ENCODE results near the gene SLC4A1.

Gene SLC4A1

GRCh38 chr17:44260296-44260695 lies 7.6 kb downstream of the SLC4A1 start:
- TF ChIP-seq MAX (IDR thresholded peaks at IDR 0.05) (no peak), NFIC (IDR thresholded peaks at IDR 0.05) (no peak), ZBTB7A (IDR thresholded peaks at IDR 0.05; ENCODE audit: low read depth) (no peak), USF1 (IDR thresholded peaks at IDR 0.05) (no peak), EP300 (IDR thresholded peaks at IDR 0.05; ENCODE audit: borderline replicate concordance) (no peak), YY1 (IDR thresholded peaks at IDR 0.05; ENCODE audit: low read depth) (no peak), RAD21 (IDR thresholded peaks at IDR 0.05; ENCODE audit: low read depth) (no peak), CEBPB (IDR thresholded peaks at IDR 0.05) (no peak), TEAD4 (IDR thresholded peaks at IDR 0.05) (no peak), FOXM1 (IDR thresholded peaks at IDR 0.05; ENCODE audit: borderline replicate concordance, low read depth) (no peak), TAF1 (IDR thresholded peaks at IDR 0.05; ENCODE audit: low read depth) (no peak)
- TF ChIP-seq, protein P1, sequence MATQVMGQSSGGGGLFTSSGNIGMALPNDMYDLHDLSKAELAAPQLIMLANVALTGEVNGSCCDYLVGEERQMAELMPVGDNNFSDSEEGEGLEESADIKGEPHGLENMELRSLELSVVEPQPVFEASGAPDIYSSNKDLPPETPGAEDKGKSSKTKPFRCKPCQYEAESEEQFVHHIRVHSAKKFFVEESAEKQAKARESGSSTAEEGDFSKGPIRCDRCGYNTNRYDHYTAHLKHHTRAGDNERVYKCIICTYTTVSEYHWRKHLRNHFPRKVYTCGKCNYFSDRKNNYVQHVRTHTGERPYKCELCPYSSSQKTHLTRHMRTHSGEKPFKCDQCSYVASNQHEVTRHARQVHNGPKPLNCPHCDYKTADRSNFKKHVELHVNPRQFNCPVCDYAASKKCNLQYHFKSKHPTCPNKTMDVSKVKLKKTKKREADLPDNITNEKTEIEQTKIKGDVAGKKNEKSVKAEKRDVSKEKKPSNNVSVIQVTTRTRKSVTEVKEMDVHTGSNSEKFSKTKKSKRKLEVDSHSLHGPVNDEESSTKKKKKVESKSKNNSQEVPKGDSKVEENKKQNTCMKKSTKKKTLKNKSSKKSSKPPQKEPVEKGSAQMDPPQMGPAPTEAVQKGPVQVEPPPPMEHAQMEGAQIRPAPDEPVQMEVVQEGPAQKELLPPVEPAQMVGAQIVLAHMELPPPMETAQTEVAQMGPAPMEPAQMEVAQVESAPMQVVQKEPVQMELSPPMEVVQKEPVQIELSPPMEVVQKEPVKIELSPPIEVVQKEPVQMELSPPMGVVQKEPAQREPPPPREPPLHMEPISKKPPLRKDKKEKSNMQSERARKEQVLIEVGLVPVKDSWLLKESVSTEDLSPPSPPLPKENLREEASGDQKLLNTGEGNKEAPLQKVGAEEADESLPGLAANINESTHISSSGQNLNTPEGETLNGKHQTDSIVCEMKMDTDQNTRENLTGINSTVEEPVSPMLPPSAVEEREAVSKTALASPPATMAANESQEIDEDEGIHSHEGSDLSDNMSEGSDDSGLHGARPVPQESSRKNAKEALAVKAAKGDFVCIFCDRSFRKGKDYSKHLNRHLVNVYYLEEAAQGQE (IDR thresholded peaks at IDR 0.05; ENCODE audit: low read depth), result no peak

DNA sequence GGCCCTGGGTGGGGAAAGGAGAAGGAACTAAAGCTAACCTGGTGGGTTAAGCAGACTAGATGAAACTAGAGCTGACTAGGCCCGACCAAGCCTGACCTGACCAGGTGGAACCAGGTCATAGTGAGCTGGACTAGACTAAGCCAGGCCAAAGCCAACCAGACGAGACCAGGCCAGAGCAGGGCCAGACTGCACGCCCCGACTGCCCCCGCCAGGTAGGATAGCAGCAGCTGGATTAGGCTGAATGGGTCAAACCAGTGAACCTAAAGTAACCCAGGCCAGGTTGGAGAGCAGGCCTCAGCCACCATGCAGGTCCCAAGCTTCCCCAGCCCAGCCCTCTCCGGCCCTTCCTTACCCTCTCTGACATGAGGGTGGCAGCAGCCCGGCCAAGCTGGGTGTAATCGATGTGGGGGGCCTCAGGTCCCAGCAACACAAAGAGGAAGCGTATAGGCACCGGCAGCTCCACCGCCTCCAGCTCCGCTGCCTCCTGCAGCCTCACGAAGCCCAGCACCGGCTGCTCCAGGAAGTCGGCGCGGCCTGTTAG lies 9.1 kb downstream of the SLC4A1 start:
- no peak for TF ChIP-seq CREB1 (IDR thresholded peaks at IDR 0.05; ENCODE audit: low read depth)
- TF ChIP-seq TCF12 (IDR thresholded peaks at IDR 0.05; ENCODE audit: low read depth), result no peak
- no peak for TF ChIP-seq TAF1 (IDR thresholded peaks at IDR 0.05; ENCODE audit: low read depth)
- no peak for TF ChIP-seq EP300 (IDR thresholded peaks at IDR 0.05; ENCODE audit: borderline replicate concordance)

- TF ChIP-seq EP300 (IDR thresholded peaks at IDR 0.05; ENCODE audit: borderline replicate concordance) (no peak), USF1 (IDR thresholded peaks at IDR 0.05) (no peak), EGR1 (IDR thresholded peaks at IDR 0.05) (no peak), TAF1 (IDR thresholded peaks at IDR 0.05; ENCODE audit: low read depth) (no peak), CEBPB (IDR thresholded peaks at IDR 0.05) (no peak), CREB1 (IDR thresholded peaks at IDR 0.05; ENCODE audit: low read depth) (no peak), TEAD4 (IDR thresholded peaks at IDR 0.05) (no peak), ZBTB7A (IDR thresholded peaks at IDR 0.05; ENCODE audit: low read depth) (no peak), FOXM1 (IDR thresholded peaks at IDR 0.05; ENCODE audit: borderline replicate concordance, low read depth) (no peak), YY1 (IDR thresholded peaks at IDR 0.05; ENCODE audit: low read depth) (no peak), RAD21 (IDR thresholded peaks at IDR 0.05; ENCODE audit: low read depth) (no peak), NFIC (IDR thresholded peaks at IDR 0.05) (no peak), TCF12 (IDR thresholded peaks at IDR 0.05; ENCODE audit: low read depth) (no peak)
- TF ChIP-seq, protein P1 (IDR thresholded peaks at IDR 0.05; ENCODE audit: low read depth), result no peak
Measured at GRCh38 chr17:44257815-44258760, 9.8 kb downstream of the SLC4A1 start.

DNA sequence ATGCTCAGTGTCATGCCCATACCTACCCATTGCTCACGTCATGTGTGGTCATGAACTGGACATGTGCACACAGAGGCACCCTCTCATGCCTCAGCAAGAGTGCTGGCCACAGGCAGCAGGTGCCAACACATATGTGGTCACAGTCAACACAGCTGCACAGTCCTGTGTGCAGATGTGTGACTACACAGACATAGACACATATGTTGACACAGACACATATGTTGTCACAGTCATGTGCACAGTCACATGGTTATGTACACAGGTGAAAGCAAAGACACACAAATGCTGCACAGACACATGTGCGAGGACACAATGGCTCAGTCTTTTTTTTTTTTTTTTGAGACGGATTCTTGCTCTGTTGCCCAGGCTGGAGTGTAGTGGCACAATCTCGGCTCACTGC lies 11.3 kb downstream of the SLC4A1 start:
- TF ChIP-seq TEAD4 (IDR thresholded peaks at IDR 0.05) (no peak), CEBPB (IDR thresholded peaks at IDR 0.05) (no peak), RAD21 (IDR thresholded peaks at IDR 0.05; ENCODE audit: low read depth) (no peak), EP300 (IDR thresholded peaks at IDR 0.05; ENCODE audit: borderline replicate concordance) (no peak), USF1 (IDR thresholded peaks at IDR 0.05) (no peak), FOXM1 (IDR thresholded peaks at IDR 0.05; ENCODE audit: borderline replicate concordance, low read depth) (no peak), TCF12 (IDR thresholded peaks at IDR 0.05; ENCODE audit: low read depth) (no peak), ZBTB7A (IDR thresholded peaks at IDR 0.05; ENCODE audit: low read depth) (no peak), NFIC (IDR thresholded peaks at IDR 0.05) (no peak), MAX (IDR thresholded peaks at IDR 0.05) (no peak), TAF1 (IDR thresholded peaks at IDR 0.05; ENCODE audit: low read depth) (no peak), CREB1 (IDR thresholded peaks at IDR 0.05; ENCODE audit: low read depth) (no peak), EGR1 (IDR thresholded peaks at IDR 0.05) (no peak), YY1 (IDR thresholded peaks at IDR 0.05; ENCODE audit: low read depth) (no peak)
- TF ChIP-seq, protein P1 (IDR thresholded peaks at IDR 0.05; ENCODE audit: low read depth), result no peak
